T-cell (primary cell): ENCODE measurements around the gene CTNNBL1. TPM values are rescaled to one million over a fixed set of nuclear protein-coding genes. Genes with fewer than 3 reads are reported as not detected.

Experiments used
- ATAC-seq, 4 experiments: fragments of 200-7000 bp in 3 of 4; fragments of 150-1000 bp in 1 of 4; cut with Tn5 transposase; replicated peaks in 1 of 4; 1 replicate in 3 of 4; 2 replicates in 1 of 4; pipeline ENCODE4 v1.10.0; 2021; ENCODE audit warnings: moderate library complexity in 3 of 4, mild to moderate bottlenecking in 2 of 4, moderate number of reproducible peaks in 1 of 4
- CTCF ChIA-PET, 2 donors: fragments of 300-600 bp; sonication (Branson Sonifier 250); formaldehyde crosslinking; loops; one replicate each; lab custom pipeline; 2022; ENCODE audit warnings: antibody characterized with exemption in 2 of 2; lab: Charles Lee
- POLR2A ChIA-PET, 2 donors: fragments of 300-600 bp; sonication (Branson Sonifier 250); formaldehyde crosslinking; loops; one replicate each; lab custom pipeline; 2022; ENCODE audit warnings: antibody characterized with exemption in 2 of 2; lab: Charles Lee
- DNase-seq, 35 experiments: peaks; one replicate each; pipeline versions ENCODE4 v3.0.0 to v3.0.0-alpha.2; 2013 to 2023
- H3K27ac ChIP-seq: one replicate; pipeline ENCODE4 v1.5.1; 2013; ENCODE audit warnings: low read length
- H3K27me3 ChIP-seq, 2 experiments: replicated peaks in 1 of 2; 1 replicate in 1 of 2; 2 replicates in 1 of 2; pipeline versions ENCODE4 v1.6.1 to v1.7.0; 2013; ENCODE audit warnings: low read length in 1 of 2, mixed read lengths in 1 of 2; ENCODE audit not compliant: control insufficient read depth in 2 of 2, insufficient read depth in 2 of 2; ENCODE audit errors: extremely low read depth in 1 of 2
- H3K36me3 ChIP-seq, 2 donors: 1 replicate in 1 of 2; 2 replicates in 1 of 2; pipeline versions ENCODE4 v1.6.1 to v1.7.0; 2013; ENCODE audit warnings: low read length in 1 of 2; ENCODE audit not compliant: control insufficient read depth in 2 of 2, insufficient read depth in 1 of 2; ENCODE audit errors: extremely low read depth in 1 of 2
- H3K4me1 ChIP-seq, 2 experiments: 1 replicate in 1 of 2; 2 replicates in 1 of 2; pipeline versions ENCODE4 v1.6.1 to v1.7.0; 2013; ENCODE audit warnings: low read length in 2 of 2, mixed read lengths in 1 of 2; ENCODE audit not compliant: insufficient read depth in 2 of 2, control insufficient read depth in 1 of 2; ENCODE audit errors: extremely low read depth in 1 of 2
- H3K4me3 ChIP-seq, 2 donors: 1 replicate in 1 of 2; 2 replicates in 1 of 2; pipeline versions ENCODE4 v1.5.1 to v1.7.0; 2013; ENCODE audit warnings: mild to moderate bottlenecking in 2 of 2, low read length in 1 of 2, moderate library complexity in 1 of 2; ENCODE audit not compliant: control insufficient read depth in 1 of 2; ENCODE audit errors: extremely low read depth in 1 of 2
- H3K9me3 ChIP-seq: 2 replicates; pipeline ENCODE4 v1.7.0; 2013
- H3K27ac Mint-ChIP-seq, 2 donors: one replicate each; pipeline ENCODE4 v1.8.0; 2020 to 2021; ENCODE audit warnings: mild to moderate bottlenecking in 2 of 2, mixed read lengths in 2 of 2
- H3K27me3 Mint-ChIP-seq, 2 donors: one replicate each; pipeline ENCODE4 v1.8.0; 2021 to 2022; ENCODE audit warnings: mixed read lengths in 2 of 2
- H3K36me3 Mint-ChIP-seq: one replicate; pipeline ENCODE4 v1.8.0; 2021; ENCODE audit warnings: mixed read lengths
- H3K4me1 Mint-ChIP-seq, 3 donors: one replicate each; pipeline ENCODE4 v1.8.0; 2020 to 2022; ENCODE audit warnings: mixed read lengths in 3 of 3, mild to moderate bottlenecking in 1 of 3
- H3K4me3 Mint-ChIP-seq, 3 donors: one replicate each; pipeline ENCODE4 v1.8.0; 2020 to 2022; ENCODE audit warnings: mild to moderate bottlenecking in 3 of 3, mixed read lengths in 3 of 3, moderate library complexity in 3 of 3
- H3K9me3 Mint-ChIP-seq, 3 donors: one replicate each; pipeline ENCODE4 v1.8.0; 2020 to 2022; ENCODE audit warnings: mixed read lengths in 3 of 3
- WGBS: methylation state at CpG from one replicate; pipeline ENCODE4 v1.1.5; 2013; ENCODE audit warnings: missing lambda C conversion rate; ENCODE audit not compliant: insufficient coverage; 5-methylcytosine and 5-hydroxymethylcytosine counted together
- total RNA-seq, 35 experiments: library from RNA in 6 of 35; stranded (reverse) in 6 of 35; fragments of 120-200 nt in 1 of 35; gene quantifications; one replicate each; pipeline versions ENCODE4 v1.2.1 to v1.2.4 and lab custom pipeline; 2013 to 2026

The CTNNBL1 gene
- total RNA-seq, 5 donors from 2014 or later (not counting 1 experiment from before 2014, with no cell fraction given), result 44.6 to 52.4 (median 49.4) TPM

DNA sequence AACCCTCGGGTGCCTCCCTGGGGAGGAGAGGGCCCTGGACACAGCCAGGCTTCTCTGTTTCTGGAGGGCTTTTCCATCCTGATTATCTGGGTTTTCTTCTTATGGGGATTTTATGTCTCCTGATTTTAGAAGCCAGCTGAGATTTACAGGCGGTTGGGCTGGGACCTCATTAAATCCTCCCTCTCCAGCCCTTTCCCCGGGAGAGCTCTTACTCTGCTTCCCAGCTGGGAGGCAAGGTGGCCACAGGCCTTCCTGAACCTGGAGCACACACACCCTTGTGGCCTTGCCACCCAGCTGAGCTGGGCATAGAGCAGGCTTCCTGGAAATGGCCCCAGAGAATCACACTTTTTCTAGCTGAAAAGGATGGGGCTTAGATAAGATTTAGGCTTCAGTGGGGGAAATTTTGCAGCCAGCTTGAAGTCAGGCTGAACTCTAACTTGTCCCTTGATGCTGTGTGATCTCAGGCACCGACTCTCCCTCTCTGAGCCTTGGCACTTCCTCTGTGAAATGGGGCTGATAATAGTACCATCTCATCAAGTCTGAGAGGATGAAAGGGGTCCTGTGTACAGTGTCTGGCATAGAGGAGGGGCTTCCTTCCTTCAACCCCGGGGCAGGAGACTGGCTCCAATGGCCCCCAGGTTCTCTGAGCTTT, 225.7 kb downstream of the CTNNBL1 start:
- Histone ChIP-seq H3K4me3 (no peak overlapping the region), H3K4me1 (peaks cover 0 to 8% of the 10 kb centered on the region in 2 experiments), H3K9me3 (no peaks in the 10 kb centered on the region), H3K36me3 (no peaks in the 10 kb centered on the region), H3K27ac (no peak overlapping the region), H3K27me3 (peaks cover 0 to 41% of the 10 kb centered on the region in 2 experiments)
- ChIA-PET CTCF (no interaction called here), POLR2A (no interaction called here)
- no peak for DNase-seq
- peaks cover 9 to 31% of the 10 kb centered on the region in 2 donors for H3K27me3 Mint-ChIP-seq
- WGBS, result 25% methylated on average over 3 of the region's 5 CpGs
- no peak overlapping the region for H3K27ac Mint-ChIP-seq
- no peaks in the 10 kb centered on the region for H3K36me3 Mint-ChIP-seq
- H3K4me1 Mint-ChIP-seq, result peaks cover 4 to 10% (median 6%) of the 10 kb centered on the region in 3 donors
- H3K4me3 Mint-ChIP-seq, result no peak overlapping the region
- no peaks in the 10 kb centered on the region for H3K9me3 Mint-ChIP-seq
- ATAC-seq, result no peak

DNA sequence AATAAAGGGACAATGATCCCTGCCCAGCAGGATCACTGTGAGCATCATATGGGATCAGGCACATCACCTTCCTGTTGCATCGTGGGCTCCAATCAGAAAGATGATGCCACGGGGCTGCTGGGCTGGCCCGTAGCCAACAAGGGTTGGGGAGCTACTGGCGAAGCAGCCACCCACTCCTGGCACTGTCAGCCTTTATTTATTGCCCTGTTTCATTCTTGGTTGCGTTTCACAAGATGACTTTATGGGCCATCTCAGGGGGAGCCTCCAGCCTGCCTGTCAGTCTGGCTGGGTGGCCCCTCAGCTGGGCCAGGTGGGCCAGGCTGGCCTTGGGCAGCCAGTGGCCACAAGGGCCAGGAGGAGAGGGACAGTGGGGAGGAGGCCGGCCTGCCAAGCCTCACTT, 226.4 kb downstream of the CTNNBL1 start:
- Mint-ChIP-seq H3K36me3 (no peaks in the 10 kb centered on the region), H3K9me3 (no peaks in the 10 kb centered on the region), H3K27ac (no peak overlapping the region), H3K4me1 (peaks cover 0 to 5% (median 0%) of the 10 kb centered on the region in 3 donors), H3K27me3 (peaks cover 9 to 26% of the 10 kb centered on the region in 2 donors), H3K4me3 (no peak overlapping the region)
- Histone ChIP-seq H3K36me3 (no peaks in the 10 kb centered on the region), H3K4me3 (no peak overlapping the region), H3K9me3 (no peaks in the 10 kb centered on the region), H3K27ac (no peak overlapping the region), H3K4me1 (peaks cover 0 to under 1% of the 10 kb centered on the region in 2 experiments), H3K27me3 (peaks cover 0 to 33% of the 10 kb centered on the region in 2 experiments)
- ChIA-PET CTCF (no interaction called here), POLR2A (no interaction called here)
- no peak for ATAC-seq
- 20% methylated on average over 5 of the region's 6 CpGs for WGBS
- no peak for DNase-seq

DNA sequence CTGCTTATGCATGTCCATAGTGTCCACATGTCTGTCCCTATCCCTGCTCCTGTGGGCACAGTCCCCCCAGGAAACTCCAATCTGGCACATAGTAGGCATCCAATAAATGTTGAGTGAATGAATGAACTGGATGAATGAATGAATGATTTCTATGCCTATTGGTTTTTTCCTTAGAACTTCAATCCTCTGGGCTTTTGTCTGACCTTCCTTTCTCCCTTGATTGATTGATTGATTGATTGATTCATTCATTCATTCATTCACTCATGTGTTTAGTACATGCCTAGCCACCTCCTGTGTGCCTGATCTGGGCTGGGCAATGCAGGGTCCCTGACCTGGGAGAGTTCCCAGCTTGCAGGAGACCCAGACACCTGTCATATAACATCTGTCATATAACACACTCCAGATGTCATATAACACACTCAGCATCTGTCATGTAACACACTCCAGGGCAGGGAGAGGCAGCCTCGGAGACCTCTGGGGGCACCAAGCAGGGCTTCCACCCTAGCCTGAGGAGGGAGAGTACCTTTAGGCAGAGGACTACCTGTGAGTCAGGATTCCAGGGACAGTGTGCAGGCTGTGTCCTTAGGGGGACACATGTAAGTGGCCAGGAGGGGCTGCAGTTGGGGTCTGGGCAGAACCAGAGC, 227.0 kb downstream of the CTNNBL1 start:
- H3K4me3 ChIP-seq, result no peak overlapping the region
- CTCF ChIA-PET, result no interaction called here
- H3K4me1 Mint-ChIP-seq, result peaks cover 0 to 5% (median 0%) of the 10 kb centered on the region in 3 donors
- no peak overlapping the region for H3K4me3 Mint-ChIP-seq
- H3K36me3 Mint-ChIP-seq, result no peaks in the 10 kb centered on the region
- no peak for DNase-seq
- no CpG with 5 or more reads among the region's 1 CpG for WGBS
- H3K4me1 ChIP-seq, result no peaks in the 10 kb centered on the region
- H3K9me3 ChIP-seq, result no peaks in the 10 kb centered on the region
- H3K27ac Mint-ChIP-seq, result no peak overlapping the region
- peaks cover 0 to 31% of the 10 kb centered on the region in 2 experiments for H3K27me3 ChIP-seq
- ATAC-seq, result no peak
- H3K9me3 Mint-ChIP-seq, result no peaks in the 10 kb centered on the region
- H3K27ac ChIP-seq, result no peak overlapping the region
- no peaks in the 10 kb centered on the region for H3K36me3 ChIP-seq
- POLR2A ChIA-PET, result no interaction called here
- peaks cover 9 to 25% of the 10 kb centered on the region in 2 donors for H3K27me3 Mint-ChIP-seq

DNA sequence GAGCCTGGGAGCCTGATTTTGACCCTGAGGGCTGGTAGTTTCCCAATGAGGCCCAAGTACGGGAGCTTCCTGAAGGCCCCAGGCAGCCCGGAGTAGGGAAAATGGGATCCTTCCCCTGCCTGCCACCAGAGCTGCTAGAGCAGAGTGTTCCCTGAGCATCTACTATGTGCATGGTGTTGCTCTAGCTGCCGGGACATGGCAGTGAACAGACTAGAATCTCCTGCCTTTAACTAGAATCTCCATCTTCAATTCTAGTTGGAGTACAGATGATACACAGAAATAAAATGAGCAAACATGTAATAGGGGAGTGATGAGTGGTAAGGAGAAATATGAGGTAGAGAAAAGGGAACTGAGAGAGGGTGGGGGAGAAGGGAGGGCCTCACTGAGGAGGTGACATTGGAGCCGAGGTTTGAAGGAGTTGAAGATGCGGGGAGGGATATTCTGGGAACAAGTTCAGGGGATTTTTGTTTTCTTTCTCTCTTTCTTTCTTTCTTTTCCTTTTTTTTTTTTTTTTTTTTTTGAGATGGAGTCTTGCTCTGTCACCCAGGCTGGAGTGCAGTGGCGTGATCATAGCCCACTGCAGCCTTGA, 227.6 kb downstream of the CTNNBL1 start:
- H3K27ac Mint-ChIP-seq, result no peak overlapping the region
- no peaks in the 10 kb centered on the region for H3K36me3 Mint-ChIP-seq
- DNase-seq, result no peak
- no peak overlapping the region for H3K4me3 Mint-ChIP-seq
- H3K27me3 ChIP-seq, result peaks cover 0 to 25% of the 10 kb centered on the region in 2 experiments
- 83% methylated on average over 1 of the region's 6 CpGs for WGBS
- H3K4me3 ChIP-seq, result no peak overlapping the region
- H3K4me1 Mint-ChIP-seq, result peaks cover 0 to 2% (median 0%) of the 10 kb centered on the region in 3 donors
- ChIA-PET POLR2A (no interaction called here), CTCF (no interaction called here)
- H3K27me3 Mint-ChIP-seq, result peaks cover 7 to 20% of the 10 kb centered on the region in 2 donors
- no peak for ATAC-seq
- no peaks in the 10 kb centered on the region for H3K36me3 ChIP-seq
- H3K9me3 Mint-ChIP-seq, result no peaks in the 10 kb centered on the region
- no peak overlapping the region for H3K27ac ChIP-seq
- H3K4me1 ChIP-seq, result no peaks in the 10 kb centered on the region
- H3K9me3 ChIP-seq, result no peaks in the 10 kb centered on the region

Other genes with a start within 250 kb of the CTNNBL1 start
- gene NNAT, start 172.8 kb upstream of the CTNNBL1 start, total RNA-seq, result under 1 TPM in 1 of 5 donors, not detected in 4; 0.20 TPM
- gene BLCAP, start 166.2 kb upstream of the CTNNBL1 start, total RNA-seq, result 10 to 100 TPM; 62.5 to 82.6 (median 80.6) TPM
- not detected for gene VSTM2L, start 209.1 kb downstream of the CTNNBL1 start, total RNA-seq